ENCODE measurements around the gene TXNL4B. TPM values are rescaled to one million over a fixed set of nuclear protein-coding genes. Genes with fewer than 3 reads are reported as not detected.

Gene TXNL4B
- total RNA-seq, 2 experiments from 2014 or later: 22.0 to 24.1 TPM

GRCh38 chr16:72125635-72126428 lies 32.4 kb upstream of the TXNL4B start:
- CTCF ChIA-PET: interaction anchor here (0.6 to 1.8 kb wide), 15 partner anchors 12 to 1831 kb away, joined by 3 to 19 read pairs (median 4); no protein-coding TSS in a partner anchor
- Mint-ChIP-seq H3K36me3 (ENCODE audit: low read depth) (no peaks in the 10 kb centered on the region), H3K27ac (no peak overlapping the region), H3K9me3 (no peaks in the 10 kb centered on the region), H3K27me3 (ENCODE audit: low read depth) (no peaks in the 10 kb centered on the region), H3K4me1 (ENCODE audit: low read depth) (no peaks in the 10 kb centered on the region), H3K4me3 (no peak overlapping the region)
- DNase-seq: no peak
- intact Hi-C loops (cut with micrococcal nuclease): loop anchor here (1.0 to 10.0 kb wide), 6 partner anchors 121 to 1831 kb away; no protein-coding TSS in a partner anchor

- no peaks in the 10 kb centered on the region for H3K9me3 Mint-ChIP-seq
- intact Hi-C loops (cut with micrococcal nuclease): loop anchor here (1.0 to 10.0 kb wide), 6 partner anchors 122 to 1832 kb away; no protein-coding TSS in a partner anchor
- no peak overlapping the region for H3K4me3 Mint-ChIP-seq
- H3K36me3 Mint-ChIP-seq (ENCODE audit: low read depth): no peaks in the 10 kb centered on the region
- H3K4me1 Mint-ChIP-seq (ENCODE audit: low read depth): no peaks in the 10 kb centered on the region
- no peak overlapping the region for H3K27ac Mint-ChIP-seq
- DNase-seq: peak; percentile 80
- no peaks in the 10 kb centered on the region for H3K27me3 Mint-ChIP-seq (ENCODE audit: low read depth)
- CTCF ChIA-PET: interaction anchor here (0.6 to 1.8 kb wide), 21 partner anchors 11 to 1838 kb away, joined by 3 to 19 read pairs (median 3); no protein-coding TSS in a partner anchor
Observed at GRCh38 chr16:72124761-72125634, 31.6 kb upstream of the TXNL4B start.

GRCh38 chr16:72124148-72124547 lies 30.7 kb upstream of the TXNL4B start:
- DNase-seq: no peak
- no peak overlapping the region for H3K4me3 Mint-ChIP-seq
- no peaks in the 10 kb centered on the region for H3K4me1 Mint-ChIP-seq (ENCODE audit: low read depth)
- intact Hi-C loops (cut with micrococcal nuclease): loop anchor here (2.0 to 10.0 kb wide), 3 partner anchors 281 to 1833 kb away; no protein-coding TSS in a partner anchor
- H3K27me3 Mint-ChIP-seq (ENCODE audit: low read depth): no peaks in the 10 kb centered on the region
- no peak overlapping the region for H3K27ac Mint-ChIP-seq
- H3K9me3 Mint-ChIP-seq: no peaks in the 10 kb centered on the region
- CTCF ChIA-PET: interaction anchor here (0.6 to 1.8 kb wide), 15 partner anchors 10 to 1839 kb away, joined by 3 to 19 read pairs (median 4); no protein-coding TSS in a partner anchor
- H3K36me3 Mint-ChIP-seq (ENCODE audit: low read depth): no peaks in the 10 kb centered on the region

GRCh38 chr16:72123426-72123825 lies 30.0 kb upstream of the TXNL4B start:
- H3K9me3 Mint-ChIP-seq: no peaks in the 10 kb centered on the region
- H3K4me3 Mint-ChIP-seq: no peak overlapping the region
- no peaks in the 10 kb centered on the region for H3K27me3 Mint-ChIP-seq (ENCODE audit: low read depth)
- CTCF ChIA-PET: interaction anchor here (0.6 to 1.0 kb wide), 2 partner anchors 19 to 869 kb away, joined by 3 to 9 read pairs; no protein-coding TSS in a partner anchor
- DNase-seq: no peak
- H3K36me3 Mint-ChIP-seq (ENCODE audit: low read depth): no peaks in the 10 kb centered on the region
- H3K27ac Mint-ChIP-seq: no peak overlapping the region
- intact Hi-C loops (cut with micrococcal nuclease): loop anchor here (10.0 kb wide), 2 partner anchors 281 to 711 kb away; no protein-coding TSS in a partner anchor
- H3K4me1 Mint-ChIP-seq (ENCODE audit: low read depth): no peaks in the 10 kb centered on the region

- intact Hi-C loops (cut with micrococcal nuclease): loop anchor here (10.0 kb wide), 2 partner anchors 282 to 712 kb away; no protein-coding TSS in a partner anchor
- Mint-ChIP-seq H3K27ac (no peak overlapping the region), H3K4me1 (ENCODE audit: low read depth) (no peaks in the 10 kb centered on the region), H3K9me3 (no peaks in the 10 kb centered on the region), H3K36me3 (ENCODE audit: low read depth) (no peaks in the 10 kb centered on the region), H3K4me3 (no peak overlapping the region), H3K27me3 (ENCODE audit: low read depth) (no peaks in the 10 kb centered on the region)
- CTCF ChIA-PET: interaction anchor here (0.6 kb wide), 1 partner anchor 870 kb away, joined by 3 read pairs; no protein-coding TSS in a partner anchor
- no peak for DNase-seq
Observed at GRCh38 chr16:72122916-72123315, 29.5 kb upstream of the TXNL4B start.

GRCh38 chr16:72122308-72122707 lies 28.9 kb upstream of the TXNL4B start:
- Mint-ChIP-seq H3K36me3 (ENCODE audit: low read depth) (no peaks in the 10 kb centered on the region), H3K27ac (no peak overlapping the region), H3K4me3 (no peak overlapping the region), H3K27me3 (ENCODE audit: low read depth) (no peaks in the 10 kb centered on the region), H3K9me3 (no peaks in the 10 kb centered on the region), H3K4me1 (ENCODE audit: low read depth) (no peaks in the 10 kb centered on the region)
- CTCF ChIA-PET: no interaction called here
- intact Hi-C loops (cut with micrococcal nuclease): loop anchor here (10.0 kb wide), 2 partner anchors 282 to 712 kb away; no protein-coding TSS in a partner anchor
- DNase-seq: no peak

- Mint-ChIP-seq H3K27ac (no peak overlapping the region), H3K27me3 (ENCODE audit: low read depth) (no peaks in the 10 kb centered on the region), H3K4me3 (no peak overlapping the region), H3K4me1 (ENCODE audit: low read depth) (no peaks in the 10 kb centered on the region), H3K36me3 (ENCODE audit: low read depth) (no peaks in the 10 kb centered on the region), H3K9me3 (no peaks in the 10 kb centered on the region)
- CTCF ChIA-PET: interaction anchor here (1.2 kb wide), 1 partner anchor 347 kb away, joined by 3 read pairs; no protein-coding TSS in a partner anchor
- no peak for DNase-seq
- intact Hi-C loops (cut with micrococcal nuclease): loop anchor here (10.0 kb wide), 2 partner anchors 285 to 715 kb away; no protein-coding TSS in a partner anchor
Observed at GRCh38 chr16:72120026-72120425, 26.6 kb upstream of the TXNL4B start.

GRCh38 chr16:72113616-72113945 lies 20.2 kb upstream of the TXNL4B start:
- Mint-ChIP-seq H3K27me3 (ENCODE audit: low read depth) (no peaks in the 10 kb centered on the region), H3K9me3 (no peaks in the 10 kb centered on the region), H3K4me3 (no peak overlapping the region), H3K27ac (no peak overlapping the region), H3K36me3 (ENCODE audit: low read depth) (peaks cover 18% of the 10 kb centered on the region), H3K4me1 (ENCODE audit: low read depth) (no peaks in the 10 kb centered on the region)
- DNase-seq: no peak
- intact Hi-C loops (cut with micrococcal nuclease): no loop called here
- CTCF ChIA-PET: interaction anchor here (1.7 kb wide), 1 partner anchor 11 kb away, joined by 10 read pairs; no protein-coding TSS in a partner anchor

GRCh38 chr16:72112906-72113615 lies 19.6 kb upstream of the TXNL4B start:
- Mint-ChIP-seq H3K27ac (no peak overlapping the region), H3K4me1 (ENCODE audit: low read depth) (no peaks in the 10 kb centered on the region), H3K36me3 (ENCODE audit: low read depth) (peaks cover 19% of the 10 kb centered on the region), H3K9me3 (no peaks in the 10 kb centered on the region), H3K4me3 (no peak overlapping the region), H3K27me3 (ENCODE audit: low read depth) (no peaks in the 10 kb centered on the region)
- intact Hi-C loops (cut with micrococcal nuclease): no loop called here
- CTCF ChIA-PET: interaction anchor here (1.7 kb wide), 1 partner anchor 12 kb away, joined by 10 read pairs; no protein-coding TSS in a partner anchor
- DNase-seq: no peak

- H3K9me3 Mint-ChIP-seq: no peaks in the 10 kb centered on the region
- no peaks in the 10 kb centered on the region for H3K27me3 Mint-ChIP-seq (ENCODE audit: low read depth)
- intact Hi-C loops (cut with micrococcal nuclease): no loop called here
- no peak overlapping the region for H3K27ac Mint-ChIP-seq
- CTCF ChIA-PET: no interaction called here
- no peak for DNase-seq
- H3K4me3 Mint-ChIP-seq: no peak overlapping the region
- no peaks in the 10 kb centered on the region for H3K4me1 Mint-ChIP-seq (ENCODE audit: low read depth)
- H3K36me3 Mint-ChIP-seq (ENCODE audit: low read depth): peaks cover 23% of the 10 kb centered on the region
Observed at GRCh38 chr16:72112452-72112792, 19.0 kb upstream of the TXNL4B start.

GRCh38 chr16:72111657-72112451 lies 18.4 kb upstream of the TXNL4B start:
- no peaks in the 10 kb centered on the region for H3K27me3 Mint-ChIP-seq (ENCODE audit: low read depth)
- H3K27ac Mint-ChIP-seq: no peak overlapping the region
- CTCF ChIA-PET: interaction anchor here (1.0 kb wide), 1 partner anchor 13 kb away, joined by 3 read pairs; no protein-coding TSS in a partner anchor
- no peak for DNase-seq
- intact Hi-C loops (cut with micrococcal nuclease): no loop called here
- H3K4me3 Mint-ChIP-seq: no peak overlapping the region
- H3K36me3 Mint-ChIP-seq (ENCODE audit: low read depth): peaks cover 25% of the 10 kb centered on the region
- H3K9me3 Mint-ChIP-seq: no peaks in the 10 kb centered on the region
- no peaks in the 10 kb centered on the region for H3K4me1 Mint-ChIP-seq (ENCODE audit: low read depth)

All from activated naive CD4-positive, alpha-beta T cell treated with anti-CD3 and anti-CD28 coated beads for 36 hours (primary cell).